ENCODE measurements around the gene FEM1A.
"Not testable (repeated sequence)": the region's sequence is repeated elsewhere in the genome, so short reads cannot be mapped to it uniquely, and the experiment has no call there.

DNA sequence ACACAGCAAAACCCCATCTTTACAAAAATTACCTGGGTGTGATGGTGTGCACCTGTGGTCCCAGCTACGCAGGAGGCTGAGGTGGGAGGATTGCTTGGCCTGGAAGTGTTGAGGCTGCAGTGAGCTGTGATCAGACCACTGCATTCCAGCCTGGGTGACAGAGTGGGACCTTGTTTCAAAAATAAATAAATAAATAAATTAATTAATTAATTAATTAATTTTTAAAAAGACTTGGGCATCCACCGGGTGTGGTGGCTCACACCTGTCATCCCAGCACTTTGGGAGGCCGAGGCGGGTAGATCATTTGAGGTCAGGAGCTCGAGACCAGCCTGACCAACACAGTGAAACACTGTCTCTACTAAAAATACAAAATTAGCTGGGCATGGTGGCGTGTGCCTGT is 13.6 kb downstream of the FEM1A start:
- TF ChIP-seq POLR2A, POLR2AphosphoS5 (IDR thresholded peaks at IDR 0.05): not testable (repeated sequence)
- TF ChIP-seq, protein P1, sequence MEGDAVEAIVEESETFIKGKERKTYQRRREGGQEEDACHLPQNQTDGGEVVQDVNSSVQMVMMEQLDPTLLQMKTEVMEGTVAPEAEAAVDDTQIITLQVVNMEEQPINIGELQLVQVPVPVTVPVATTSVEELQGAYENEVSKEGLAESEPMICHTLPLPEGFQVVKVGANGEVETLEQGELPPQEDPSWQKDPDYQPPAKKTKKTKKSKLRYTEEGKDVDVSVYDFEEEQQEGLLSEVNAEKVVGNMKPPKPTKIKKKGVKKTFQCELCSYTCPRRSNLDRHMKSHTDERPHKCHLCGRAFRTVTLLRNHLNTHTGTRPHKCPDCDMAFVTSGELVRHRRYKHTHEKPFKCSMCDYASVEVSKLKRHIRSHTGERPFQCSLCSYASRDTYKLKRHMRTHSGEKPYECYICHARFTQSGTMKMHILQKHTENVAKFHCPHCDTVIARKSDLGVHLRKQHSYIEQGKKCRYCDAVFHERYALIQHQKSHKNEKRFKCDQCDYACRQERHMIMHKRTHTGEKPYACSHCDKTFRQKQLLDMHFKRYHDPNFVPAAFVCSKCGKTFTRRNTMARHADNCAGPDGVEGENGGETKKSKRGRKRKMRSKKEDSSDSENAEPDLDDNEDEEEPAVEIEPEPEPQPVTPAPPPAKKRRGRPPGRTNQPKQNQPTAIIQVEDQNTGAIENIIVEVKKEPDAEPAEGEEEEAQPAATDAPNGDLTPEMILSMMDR (IDR thresholded peaks at IDR 0.05 in 8 of 11, conservative IDR thresholded peaks at IDR 0.05 in 3 of 11) = not testable (repeated sequence)

All from spleen (tissue), 7 donors.